GM21737 (cell line): ENCODE measurements around the gene MAPK9.
"Not testable (repeated sequence)": the region's sequence is repeated elsewhere in the genome, so short reads cannot be mapped to it uniquely, and the experiment has no call there.

Source experiments
- ATAC-seq: cut with Tn5 transposase; IDR thresholded peaks from one replicate; pipeline ENCODE4 v1.9.1; 2021; ENCODE audit warnings: mild to moderate bottlenecking, moderate library complexity; ENCODE audit not compliant: unreplicated experiment

The MAPK9 gene

GRCh38 chr5:180326989-180327565 is 35.2 kb upstream of the MAPK9 start:
- no peak for ATAC-seq

- ATAC-seq: no peak
Observed at GRCh38 chr5:180324601-180324950, 32.7 kb upstream of the MAPK9 start.

GRCh38 chr5:180323941-180324600 is 32.2 kb upstream of the MAPK9 start:
- ATAC-seq: no peak

GRCh38 chr5:180323160-180323559 is 31.3 kb upstream of the MAPK9 start:
- ATAC-seq: no peak

- ATAC-seq: no peak
Observed at GRCh38 chr5:180318456-180319089, 26.7 kb upstream of the MAPK9 start.

GRCh38 chr5:180316586-180316985 is 24.7 kb upstream of the MAPK9 start:
- ATAC-seq: no peak

GRCh38 chr5:180315762-180316212 is 23.9 kb upstream of the MAPK9 start:
- peak; percentile 65 for ATAC-seq

- no peak for ATAC-seq
Observed at GRCh38 chr5:180313677-180314505, 22.0 kb upstream of the MAPK9 start.

- no peak for ATAC-seq
Observed at GRCh38 chr5:180311216-180311615, 19.3 kb upstream of the MAPK9 start.

GRCh38 chr5:180306796-180307195 is 14.9 kb upstream of the MAPK9 start:
- no peak for ATAC-seq

- no peak for ATAC-seq
Observed at GRCh38 chr5:180305481-180305880, 13.6 kb upstream of the MAPK9 start.

- ATAC-seq: no peak
Observed at GRCh38 chr5:180304431-180305375, 12.8 kb upstream of the MAPK9 start.

- ATAC-seq: no peak
Observed at GRCh38 chr5:180304016-180304292, 12.1 kb upstream of the MAPK9 start.

- ATAC-seq: no peak
Observed at GRCh38 chr5:180303226-180304015, 11.5 kb upstream of the MAPK9 start.

- no peak for ATAC-seq
Observed at GRCh38 chr5:180302256-180302655, 10.4 kb upstream of the MAPK9 start.

GRCh38 chr5:180301253-180301652 is 9.4 kb upstream of the MAPK9 start:
- ATAC-seq: no peak

- ATAC-seq: no peak
Observed at GRCh38 chr5:180299526-180299925, 7.6 kb upstream of the MAPK9 start.

GRCh38 chr5:180299014-180299413 is 7.1 kb upstream of the MAPK9 start:
- not testable (repeated sequence) for ATAC-seq

- ATAC-seq: no peak
Observed at GRCh38 chr5:180297587-180298282, 5.9 kb upstream of the MAPK9 start.
